Embryonic facial prominence (tissue), 1 donor: ENCODE measurements around the gene PPFIA2.

Experiments
- DNase-seq: peaks from one replicate; pipeline ENCODE4 v3.0.0-alpha.2; 2016; ENCODE audit errors: extremely low spot score

The PPFIA2 gene

DNA sequence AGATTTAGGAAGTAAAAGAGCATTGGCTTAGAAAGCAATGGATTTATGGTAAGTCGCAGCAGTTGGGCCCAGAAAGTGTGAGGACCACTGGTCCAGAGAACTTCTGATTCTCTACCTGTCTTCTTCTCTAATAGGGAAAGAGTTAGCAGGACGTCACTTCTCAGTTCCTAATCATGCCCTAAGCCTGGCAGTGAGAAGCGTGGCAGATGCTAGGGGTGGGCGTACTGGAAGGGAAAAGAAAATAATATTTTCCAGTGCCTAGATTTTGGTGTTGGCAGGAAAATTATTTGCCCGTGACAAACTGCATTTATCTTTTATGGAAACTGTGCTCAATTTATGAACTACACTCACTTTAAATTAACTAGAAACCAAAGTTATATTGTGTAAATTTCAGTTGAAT, 212.3 kb downstream of the PPFIA2 start:
- no peak for DNase-seq

DNA sequence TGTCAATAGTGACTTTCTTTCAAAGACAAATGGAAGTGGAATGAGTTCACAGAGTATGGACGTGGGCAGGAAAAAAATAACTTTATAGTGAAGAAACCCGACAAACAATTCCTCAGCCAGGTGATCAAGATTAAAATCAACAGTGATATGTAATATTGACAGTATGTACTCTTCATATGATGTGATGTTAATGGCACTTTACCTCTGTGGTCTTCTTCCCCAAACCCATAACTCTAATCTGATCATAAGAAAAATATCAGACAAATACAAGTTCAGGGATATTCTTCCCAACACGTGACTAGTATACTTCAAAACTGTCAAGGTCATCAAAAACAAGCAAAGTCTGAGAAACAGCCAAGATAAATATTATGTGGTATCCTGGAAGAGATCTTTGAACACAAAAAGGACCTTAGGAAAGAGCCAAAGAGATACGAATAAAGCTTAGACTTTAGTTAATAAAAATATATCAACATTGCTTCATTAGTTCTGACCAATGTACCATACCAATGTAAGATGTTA, 215.5 kb downstream of the PPFIA2 start:
- DNase-seq, result no peak

DNA sequence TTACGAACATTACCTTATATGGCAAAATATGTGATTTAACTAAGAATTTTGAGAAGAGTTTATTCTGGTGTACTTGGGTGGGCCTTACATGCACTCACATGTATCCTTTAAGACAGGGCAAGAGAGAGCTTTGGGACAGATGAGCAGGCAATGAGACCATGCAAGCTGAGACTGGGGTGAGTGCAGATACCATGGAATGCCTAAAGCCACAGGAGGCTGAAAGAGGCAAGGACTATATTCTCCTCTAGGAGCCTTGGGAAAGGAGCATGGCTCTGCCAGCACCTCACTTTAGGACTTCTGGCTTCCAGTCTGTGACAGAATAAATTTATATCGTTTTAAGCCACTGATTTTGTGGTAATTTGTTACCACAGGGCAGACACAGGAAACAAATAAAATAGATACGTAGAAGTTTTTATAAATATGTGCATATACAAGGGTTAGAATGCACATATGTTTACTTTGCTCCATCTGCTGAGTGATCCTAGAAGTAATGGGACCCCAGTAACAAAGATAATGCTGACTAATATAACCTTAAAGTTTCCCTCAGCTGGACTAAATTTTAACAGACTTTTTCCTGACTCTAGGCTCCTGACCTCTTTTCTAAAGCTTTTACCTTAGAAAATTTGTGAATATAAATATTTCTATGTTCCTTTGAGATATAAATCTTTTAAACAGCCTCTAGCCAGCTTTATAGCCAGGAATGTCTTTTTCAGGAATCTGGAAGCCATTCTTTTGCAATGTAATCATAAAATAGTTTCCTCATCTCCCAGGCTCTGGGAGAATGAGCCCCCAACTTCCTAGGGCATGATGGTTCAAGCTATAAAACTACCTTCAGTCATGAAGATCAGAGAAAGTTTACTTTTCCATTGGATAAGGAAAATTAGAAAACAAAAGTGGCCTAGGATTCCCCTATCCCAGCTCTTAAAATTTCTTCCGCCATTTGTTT, 216.8 kb downstream of the PPFIA2 start:
- DNase-seq, result no peak

DNA sequence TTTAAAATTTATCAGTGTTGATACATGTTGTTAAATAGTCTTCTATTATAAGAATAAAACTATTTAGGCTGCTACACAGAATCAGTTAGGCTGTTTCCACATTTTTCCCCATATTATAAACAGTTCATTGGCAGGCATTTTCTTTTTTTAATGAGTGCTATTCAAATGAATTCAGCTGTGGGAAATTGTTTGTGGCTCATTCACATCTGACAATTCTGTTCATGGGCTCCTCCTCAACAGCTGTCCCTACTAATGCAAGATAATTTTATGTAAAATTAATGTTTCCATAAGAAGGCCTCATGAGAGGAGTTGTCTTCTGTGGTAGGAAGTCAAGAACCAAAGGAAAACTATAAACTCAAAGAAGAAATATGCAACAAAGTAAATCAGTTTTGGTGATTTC, 218.0 kb downstream of the PPFIA2 start:
- no peak for DNase-seq

DNA sequence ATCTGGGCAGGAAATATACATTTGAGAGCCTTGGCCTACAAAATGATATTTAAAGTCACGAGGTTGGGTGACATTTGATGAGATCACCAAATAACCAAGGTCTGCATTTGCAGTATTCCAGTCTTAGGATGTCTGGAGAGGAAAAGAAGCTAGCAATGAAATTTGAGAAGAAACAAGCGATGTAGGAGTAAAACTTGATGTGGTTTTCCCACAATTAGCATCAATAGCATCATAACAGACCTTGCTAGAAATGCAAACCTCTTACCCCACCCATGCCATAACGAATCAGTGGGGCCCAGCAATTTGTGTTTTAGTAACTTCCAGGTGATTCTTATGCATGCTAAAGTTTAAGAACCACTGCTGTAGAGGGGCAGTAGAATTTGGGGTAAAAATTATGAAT, 219.9 kb downstream of the PPFIA2 start:
- no peak for DNase-seq

DNA sequence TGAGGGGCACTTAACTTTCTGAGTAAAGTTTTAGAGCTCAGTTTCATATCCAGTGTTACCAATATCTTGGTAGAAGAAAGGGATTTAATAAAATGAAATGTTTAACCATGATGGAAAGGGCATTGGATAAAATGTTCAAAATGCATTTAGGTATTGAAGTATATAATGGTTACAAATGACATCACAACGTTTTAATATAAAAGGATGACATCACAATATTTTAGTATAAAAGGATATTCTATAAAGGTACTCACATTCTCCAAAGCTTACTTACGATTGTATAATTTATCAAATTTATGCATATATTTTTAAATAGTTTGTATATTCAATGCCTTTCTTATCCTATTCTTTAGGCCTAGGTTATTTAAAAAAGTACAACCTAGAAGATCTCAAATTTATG, 226.1 kb downstream of the PPFIA2 start:
- DNase-seq, result no peak

DNA sequence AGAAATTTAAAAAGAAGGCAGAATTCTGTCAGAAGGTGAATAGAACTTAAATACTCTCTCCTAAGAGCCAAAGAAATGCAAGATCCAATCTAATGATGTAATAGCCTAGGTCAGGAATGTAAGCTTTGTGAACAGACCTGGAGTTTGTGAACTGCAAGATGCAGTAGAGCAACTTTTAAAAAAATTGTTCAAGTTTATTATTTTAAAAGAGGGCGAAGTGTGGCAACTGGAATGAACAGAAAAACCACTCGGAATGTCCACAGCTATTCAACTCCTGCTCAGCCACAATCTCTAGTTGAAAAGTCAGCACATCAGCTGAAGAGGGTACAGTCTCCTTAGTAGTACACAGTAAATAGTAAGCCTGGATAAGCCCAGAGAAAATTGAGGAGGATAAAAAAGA, 228.8 kb downstream of the PPFIA2 start:
- DNase-seq, result no peak

DNA sequence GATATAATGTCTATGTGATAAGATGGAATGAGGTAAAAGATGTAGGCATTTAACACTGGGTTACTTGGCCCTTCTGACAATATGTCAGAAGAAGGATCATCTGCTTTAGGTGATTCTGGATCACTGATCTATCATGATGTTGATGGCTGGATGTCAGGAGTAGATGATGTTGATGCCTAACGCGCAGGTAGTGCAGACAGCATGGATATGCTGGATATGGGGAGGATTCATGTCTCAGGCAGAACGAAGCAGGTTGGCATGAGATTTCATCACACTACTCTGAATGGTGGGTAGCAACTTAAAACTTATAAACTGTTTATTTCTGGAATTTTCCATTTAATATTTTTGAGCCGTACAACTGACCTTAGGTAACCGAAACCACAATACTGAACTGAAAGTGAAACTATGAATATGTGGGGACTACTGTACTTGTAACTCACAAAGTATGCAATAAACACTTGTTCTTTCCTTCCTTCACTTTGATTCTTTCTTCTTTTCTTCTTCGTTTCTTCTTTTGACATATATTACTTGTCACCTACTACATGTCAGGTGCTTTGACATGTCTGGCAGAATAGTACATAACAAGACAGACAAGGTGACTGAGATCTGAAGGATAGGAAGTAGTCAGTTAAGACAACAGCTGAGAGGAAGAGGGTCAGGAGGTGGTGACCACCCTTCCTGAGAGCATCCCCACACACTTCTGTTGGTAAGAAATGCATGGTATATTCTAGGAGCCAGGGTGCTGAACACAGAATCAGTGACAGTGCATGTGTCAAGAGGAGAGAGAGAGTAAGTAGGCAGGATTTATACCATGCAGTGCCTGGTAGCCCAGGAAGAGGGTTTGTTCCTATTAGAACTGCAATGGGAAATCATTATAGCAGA, 238.8 kb downstream of the PPFIA2 start:
- DNase-seq, result no peak

DNA sequence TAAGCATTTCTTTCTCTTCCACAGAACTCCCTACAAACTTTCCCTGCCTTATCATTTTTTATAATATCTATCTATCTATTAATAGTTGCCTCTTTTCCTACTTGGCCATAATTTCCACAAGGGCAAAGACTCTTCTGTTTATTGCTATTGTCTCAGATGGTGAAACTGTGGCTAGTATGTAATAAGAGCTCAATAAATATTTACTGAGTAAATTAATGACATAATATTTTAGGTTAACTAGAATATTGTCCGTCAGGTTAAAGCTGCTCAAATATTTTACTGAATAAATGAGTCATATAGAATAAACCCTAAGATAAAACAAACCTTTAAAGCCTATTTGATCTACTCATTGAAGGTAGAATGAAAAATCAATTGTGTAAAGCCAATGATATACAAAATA, 240.5 kb downstream of the PPFIA2 start:
- no peak for DNase-seq

DNA sequence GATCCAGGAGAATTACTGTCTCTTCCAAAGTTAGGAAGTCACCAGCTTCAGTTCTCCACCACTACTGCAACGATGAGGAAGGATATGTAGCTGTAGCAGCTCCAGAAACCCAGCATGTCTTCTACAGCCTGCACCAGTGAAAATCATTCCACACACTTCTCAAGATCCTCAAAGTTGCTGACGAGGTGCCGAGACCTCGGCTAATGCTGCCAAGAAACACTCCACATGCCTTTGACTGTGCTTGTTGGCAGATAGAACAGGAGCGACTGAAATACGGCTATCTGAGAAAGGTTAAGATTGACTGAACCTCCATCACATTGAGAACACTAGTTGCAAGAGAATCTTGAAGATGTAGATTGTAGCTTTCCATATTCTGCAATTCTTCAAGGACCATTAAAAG, 241.9 kb downstream of the PPFIA2 start:
- no peak for DNase-seq

DNA sequence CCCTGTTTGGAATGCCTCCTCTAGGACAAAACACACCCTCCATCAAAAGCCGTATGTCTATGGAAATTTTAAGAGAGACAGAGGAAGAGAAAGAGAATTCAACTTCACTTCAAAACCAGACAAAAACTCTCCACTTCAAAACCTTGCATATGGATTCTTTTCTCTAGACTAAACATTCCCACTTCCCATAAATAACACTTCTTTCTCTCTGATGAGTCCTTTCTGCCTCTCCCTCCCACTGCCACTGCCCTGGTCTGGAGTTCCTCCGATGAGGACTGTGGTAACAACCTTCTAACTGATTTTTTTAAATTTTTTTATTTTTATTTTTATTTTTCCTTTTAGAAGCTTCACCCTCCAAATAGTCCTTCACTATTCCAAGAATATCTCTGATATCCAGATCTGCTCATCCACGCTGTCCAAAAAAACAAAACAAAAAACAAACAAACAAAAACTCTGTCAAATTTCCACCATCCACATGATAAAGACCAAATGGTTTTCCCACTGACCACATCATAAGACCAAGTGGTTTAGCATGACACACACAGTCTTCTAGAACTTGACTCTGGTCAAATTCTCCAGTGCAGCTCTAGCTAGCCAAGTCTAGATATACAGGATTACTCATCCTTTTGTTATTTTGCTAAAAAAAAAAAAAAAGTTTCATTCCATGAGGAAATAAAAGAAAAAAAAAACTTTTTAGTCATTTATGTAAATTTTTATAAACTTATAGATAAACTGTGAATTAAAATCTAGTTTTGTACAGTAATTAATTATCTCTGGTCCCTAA, 256.0 kb downstream of the PPFIA2 start:
- no peak for DNase-seq

DNA sequence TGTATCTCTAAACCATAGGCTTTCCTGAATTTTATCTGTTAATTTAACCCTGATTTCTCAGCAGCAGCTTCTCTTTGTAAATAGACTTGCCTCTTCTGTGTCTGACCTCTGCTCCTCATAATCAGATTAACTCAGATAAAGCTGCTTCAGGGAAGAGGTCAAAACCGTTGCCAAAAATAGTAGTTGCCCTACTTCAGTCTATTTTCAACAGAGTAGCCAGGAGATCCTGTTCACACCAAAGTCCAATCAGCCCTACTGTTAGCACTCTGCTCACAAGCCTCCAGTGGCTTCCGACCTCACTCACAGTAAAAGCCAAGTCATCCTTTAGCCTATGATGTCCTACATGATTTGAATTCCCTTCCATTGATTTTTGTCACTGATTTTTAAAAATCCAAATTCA, 258.4 kb downstream of the PPFIA2 start:
- DNase-seq, result no peak

DNA sequence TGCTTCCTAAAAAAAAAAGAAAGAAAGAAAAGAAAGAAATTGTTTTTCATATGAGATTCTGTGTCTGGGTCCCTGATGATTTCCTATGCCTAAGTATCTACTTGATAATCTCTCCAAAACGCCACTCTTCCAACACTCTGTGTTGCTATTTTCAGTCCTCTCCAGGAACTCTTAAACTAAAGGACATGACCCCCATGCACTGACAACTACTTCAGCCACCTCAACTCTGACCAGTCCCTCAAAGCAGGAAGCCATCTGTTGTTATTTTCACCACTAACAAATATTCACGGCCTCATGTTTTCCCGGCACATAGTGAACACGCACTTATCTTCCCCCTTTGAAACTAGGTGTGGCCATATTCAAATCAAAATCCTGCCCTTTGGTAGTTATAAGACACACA, 259.3 kb downstream of the PPFIA2 start:
- DNase-seq, result no peak

DNA sequence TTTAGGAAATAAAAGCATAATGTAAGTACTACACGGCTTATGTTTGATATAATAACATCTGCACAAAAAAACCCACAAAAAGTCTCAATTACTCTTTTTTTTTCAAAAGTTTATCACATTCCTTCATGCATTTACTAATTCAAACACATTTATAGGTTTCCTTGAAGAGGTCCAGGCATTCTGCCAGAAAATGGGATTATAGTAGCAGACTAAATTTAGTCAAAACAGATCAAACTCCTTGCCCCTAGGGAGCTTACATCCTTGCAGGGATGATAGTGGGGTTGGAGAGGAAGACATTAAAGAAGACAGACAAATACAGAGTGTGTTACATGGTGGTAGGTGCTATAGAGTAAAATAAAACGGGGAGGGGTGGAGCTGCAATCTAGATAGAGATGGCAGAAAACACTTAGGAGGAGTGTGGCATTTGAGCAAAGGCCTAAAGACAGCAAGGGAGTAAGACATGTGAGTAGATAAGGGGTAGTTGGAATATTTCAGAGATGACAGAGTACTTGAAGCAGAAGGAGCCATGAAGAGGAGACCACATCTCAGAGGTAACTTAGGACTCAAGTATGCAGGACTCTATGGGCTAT, 266.9 kb downstream of the PPFIA2 start:
- DNase-seq, result no peak

DNA sequence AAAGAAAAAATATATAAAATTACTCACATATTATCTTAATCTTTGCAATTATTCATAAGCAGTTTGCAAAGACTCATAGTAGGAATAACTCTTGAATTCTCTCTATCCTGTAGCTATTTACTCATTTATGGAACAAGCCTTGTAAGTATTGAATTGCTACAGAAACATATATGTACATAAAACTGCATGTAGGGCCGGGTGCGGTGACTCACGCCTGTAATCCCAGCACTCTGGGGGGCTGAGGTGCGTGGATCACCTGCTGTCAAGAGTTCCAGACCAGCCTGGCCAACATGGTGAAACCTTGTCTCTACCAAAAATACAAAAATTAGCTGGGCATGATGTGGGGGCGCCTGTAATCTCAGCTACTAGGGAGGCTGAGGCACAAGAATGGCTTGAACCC, 286.2 kb downstream of the PPFIA2 start:
- DNase-seq, result no peak

DNA sequence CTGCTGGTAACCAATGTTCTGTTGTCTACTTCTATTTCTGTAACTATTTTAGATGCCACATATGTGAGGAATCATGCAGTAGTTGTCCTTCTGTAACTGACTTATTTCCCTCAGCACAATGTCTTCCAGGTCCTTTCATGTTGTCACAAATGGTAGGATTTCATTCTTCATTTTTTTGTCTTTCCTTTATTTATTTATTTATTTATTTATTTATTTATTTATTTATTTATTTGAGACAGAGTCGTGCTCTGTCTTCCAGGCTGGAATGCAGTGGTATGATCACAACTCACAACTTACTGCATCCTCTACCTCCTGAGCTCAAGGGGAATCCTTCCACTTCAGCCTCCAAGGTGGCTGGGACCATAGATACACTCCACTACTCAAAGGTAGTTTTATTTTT, 288.2 kb downstream of the PPFIA2 start:
- no peak for DNase-seq

DNA sequence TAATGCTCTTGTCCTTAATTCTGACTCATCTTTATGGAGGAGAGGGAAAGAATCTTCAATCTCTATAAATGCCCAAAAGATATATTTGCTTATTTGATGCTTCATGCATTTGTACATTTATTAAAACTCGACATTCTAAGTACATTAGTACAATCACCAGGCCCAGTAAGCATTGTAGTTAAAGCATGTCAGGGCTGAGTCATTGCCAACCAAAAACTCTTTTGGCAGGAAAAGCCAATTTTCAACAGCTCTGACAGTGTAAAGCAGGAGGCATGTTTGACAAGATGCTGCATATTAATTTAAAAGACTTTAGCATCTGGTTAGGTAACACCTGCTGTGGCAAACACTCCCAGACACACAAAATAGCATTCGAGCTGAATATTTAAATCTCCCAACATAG, 290.9 kb downstream of the PPFIA2 start:
- DNase-seq, result no peak

DNA sequence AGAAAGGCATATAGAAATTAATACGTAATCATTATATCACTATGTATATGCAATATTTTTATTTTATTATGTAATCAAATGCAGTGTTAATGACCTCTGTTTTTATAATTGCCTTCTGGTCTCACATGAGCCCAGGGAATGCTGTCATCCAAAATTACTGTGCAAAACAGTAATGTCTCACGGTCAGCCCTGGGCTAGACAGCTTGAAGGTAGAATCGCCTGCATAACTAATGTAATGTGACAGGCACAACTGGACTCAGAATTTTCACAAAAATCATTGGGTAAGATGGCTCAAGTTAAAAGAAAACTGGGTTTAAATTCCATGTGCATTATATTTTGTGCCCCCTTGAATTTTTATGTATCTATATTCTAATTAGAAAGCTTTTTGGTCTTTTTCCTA, 293.3 kb downstream of the PPFIA2 start:
- DNase-seq, result no peak

DNA sequence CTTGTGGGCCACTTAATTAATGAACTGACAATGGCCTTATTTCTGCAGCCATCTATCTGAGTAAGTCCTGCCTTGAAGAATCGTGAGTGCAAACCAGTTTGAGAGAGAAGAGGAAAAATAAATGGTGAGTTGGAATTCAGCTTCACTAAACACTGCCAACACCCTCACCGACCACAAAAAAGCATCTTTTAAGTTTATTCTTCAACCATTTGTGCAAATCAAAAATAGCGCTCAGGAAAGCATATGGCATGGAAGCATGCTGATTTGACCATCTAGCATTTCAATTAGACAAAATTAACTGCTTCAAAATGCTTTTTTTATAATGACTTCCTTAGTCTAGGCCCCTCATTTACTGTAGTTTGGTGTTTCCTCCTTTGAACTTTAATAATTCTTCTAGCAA, 294.0 kb downstream of the PPFIA2 start:
- no peak for DNase-seq

DNA sequence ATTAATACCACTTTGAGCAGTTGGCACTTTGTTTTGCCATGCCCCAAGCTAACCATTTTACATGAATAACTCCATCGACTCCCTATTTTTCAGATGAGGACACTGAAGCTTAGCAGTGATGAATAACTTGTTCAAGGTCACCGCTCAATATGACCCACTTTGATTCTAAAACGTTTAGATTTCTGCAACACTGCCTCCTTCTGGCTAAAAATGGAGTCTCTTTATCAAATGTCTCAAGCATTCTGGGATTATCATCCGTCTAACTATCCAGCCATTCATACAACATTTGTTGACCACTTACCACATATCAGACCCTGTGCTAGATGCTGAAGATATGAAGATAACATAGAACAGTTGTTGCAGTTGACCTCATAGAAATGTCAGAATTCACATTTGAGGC, 298.0 kb downstream of the PPFIA2 start:
- no peak for DNase-seq

DNA sequence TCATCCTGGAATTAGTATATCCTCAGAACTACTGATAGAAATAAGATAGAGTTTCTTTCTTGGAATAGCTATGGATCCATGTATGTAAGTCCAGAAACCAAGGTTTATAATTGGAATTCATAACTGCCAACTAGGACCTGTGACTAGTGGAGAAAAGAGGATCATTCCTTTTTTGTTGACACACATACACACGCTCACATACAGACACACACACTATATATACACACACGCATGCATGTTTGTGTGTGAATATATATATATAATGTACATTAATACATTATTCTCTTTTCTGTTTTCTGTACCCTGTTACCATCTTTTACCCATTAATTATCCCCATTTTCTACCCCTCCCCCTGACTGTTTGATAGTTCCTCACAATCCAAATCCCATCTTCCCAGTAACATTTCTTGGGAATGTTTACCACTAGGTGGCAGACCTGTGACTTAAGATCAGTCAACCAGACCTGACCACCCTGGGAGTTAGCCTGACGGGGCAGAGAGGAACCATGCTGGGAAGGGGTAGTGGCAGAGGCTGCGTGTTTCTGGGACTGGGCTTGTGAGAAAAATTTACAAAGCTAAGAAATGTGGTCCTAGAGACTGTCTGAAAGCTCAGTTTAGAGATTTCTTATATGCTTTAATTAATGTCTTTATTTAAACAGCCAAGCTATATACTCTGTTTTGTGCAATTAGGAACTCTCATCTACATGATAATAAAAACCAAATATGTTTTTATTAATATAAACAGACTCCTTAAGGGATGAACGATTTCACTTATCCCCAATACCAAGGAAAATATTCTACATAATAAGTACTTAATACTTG, 308.0 kb downstream of the PPFIA2 start:
- no peak for DNase-seq
